Suprapubic skin (tissue), 4 donors: ENCODE data around the gene HNRNPR. TPM values are rescaled to one million over a fixed set of nuclear protein-coding genes. Genes with fewer than 3 reads are reported as not detected.

Experiments
- DNase-seq, 2 donors: peaks; one replicate each; pipeline ENCODE4 v3.0.0-alpha.2; 2019; ENCODE audit warnings: low spot score in 2 of 2
- H3K27ac ChIP-seq: fragments of 200-600 bp; sonication (generic); one replicate; pipeline ENCODE4 v1.5.1; 2019
- H3K27me3 ChIP-seq: fragments of 200-600 bp; sonication (generic); one replicate; pipeline ENCODE4 v1.5.1; 2019
- H3K36me3 ChIP-seq: fragments of 200-600 bp; sonication (generic); one replicate; pipeline ENCODE4 v1.5.1; 2019
- H3K4me1 ChIP-seq: fragments of 200-600 bp; sonication (generic); one replicate; pipeline ENCODE4 v1.5.1; 2019
- H3K4me3 ChIP-seq: fragments of 200-600 bp; sonication (generic); one replicate; pipeline ENCODE4 v1.5.1; 2019; ENCODE audit warnings: mild to moderate bottlenecking
- H3K9me3 ChIP-seq: fragments of 200-600 bp; sonication (generic); one replicate; pipeline ENCODE4 v1.5.1; 2019
- EP300 ChIP-seq: sonication (generic); formaldehyde crosslinking; IDR thresholded peaks from one replicate; pipeline ENCODE4 v1.6.1; 2017; ENCODE audit warnings: antibody characterized with exemption
- POLR2A ChIP-seq, 2 donors: fragments of 450-650 bp; IDR thresholded peaks; one replicate each; pipeline ENCODE4 v1.6.1; 2017; ENCODE audit warnings: antibody characterized with exemption in 2 of 2, mild to moderate bottlenecking in 2 of 2, moderate library complexity in 2 of 2
- POLR2AphosphoS5 ChIP-seq, 3 donors: sonication (generic); formaldehyde crosslinking; IDR thresholded peaks; one replicate each; pipeline ENCODE4 v1.6.1; 2017; ENCODE audit warnings: antibody characterized with exemption in 3 of 3
- WGBS: methylation state at CpG from one replicate; pipeline ENCODE4 v1.1.5; 2018; 5-methylcytosine and 5-hydroxymethylcytosine counted together
- total RNA-seq, 4 donors: library from RNA; depleted of rRNA; stranded (reverse); fragments of >200 nt; gene quantifications; one replicate each; pipeline ENCODE4 v1.1.0, GENCODE V29; 2016
- TF ChIP-seq, protein P1 (sequence below), 2 donors: fragments of 200-600 bp in 1 of 2; fragments of 450-650 bp in 1 of 2; sonication (generic) in 1 of 2; IDR thresholded peaks; one replicate each; pipeline ENCODE4 v1.5.1; 2016 to 2019; ENCODE audit warnings: antibody characterized with exemption in 2 of 2, mild to moderate bottlenecking in 1 of 2, moderate library complexity in 1 of 2

HNRNPR gene
- total RNA-seq, 4 donors from 2014 or later: 60.9 to 85.3 (median 66.0) TPM

GRCh38 chr1:23283667-23284602 lies 60.1 kb downstream of the HNRNPR start:
- H3K36me3 ChIP-seq: peaks cover 43% of the 10 kb centered on the region
- 76% methylated on average over 4 of the region's 4 CpGs for WGBS
- DNase-seq: no peak

GRCh38 chr1:23282957-23283356 lies 61.1 kb downstream of the HNRNPR start:
- H3K4me3 ChIP-seq: no peak overlapping the region
- WGBS: 33% methylated on average over 5 of the region's 5 CpGs
- H3K4me1 ChIP-seq: peaks cover 6% of the 10 kb centered on the region
- DNase-seq: no peak
- H3K9me3 ChIP-seq: no peaks in the 10 kb centered on the region
- peaks cover 35% of the 10 kb centered on the region for H3K36me3 ChIP-seq
- H3K27ac ChIP-seq: peak overlapping the region; percentile 43
- TF ChIP-seq POLR2A (IDR thresholded peaks at IDR 0.05) (no peak), POLR2AphosphoS5 (IDR thresholded peaks at IDR 0.05) (no peak), EP300 (no peak)
- TF ChIP-seq, protein P1, sequence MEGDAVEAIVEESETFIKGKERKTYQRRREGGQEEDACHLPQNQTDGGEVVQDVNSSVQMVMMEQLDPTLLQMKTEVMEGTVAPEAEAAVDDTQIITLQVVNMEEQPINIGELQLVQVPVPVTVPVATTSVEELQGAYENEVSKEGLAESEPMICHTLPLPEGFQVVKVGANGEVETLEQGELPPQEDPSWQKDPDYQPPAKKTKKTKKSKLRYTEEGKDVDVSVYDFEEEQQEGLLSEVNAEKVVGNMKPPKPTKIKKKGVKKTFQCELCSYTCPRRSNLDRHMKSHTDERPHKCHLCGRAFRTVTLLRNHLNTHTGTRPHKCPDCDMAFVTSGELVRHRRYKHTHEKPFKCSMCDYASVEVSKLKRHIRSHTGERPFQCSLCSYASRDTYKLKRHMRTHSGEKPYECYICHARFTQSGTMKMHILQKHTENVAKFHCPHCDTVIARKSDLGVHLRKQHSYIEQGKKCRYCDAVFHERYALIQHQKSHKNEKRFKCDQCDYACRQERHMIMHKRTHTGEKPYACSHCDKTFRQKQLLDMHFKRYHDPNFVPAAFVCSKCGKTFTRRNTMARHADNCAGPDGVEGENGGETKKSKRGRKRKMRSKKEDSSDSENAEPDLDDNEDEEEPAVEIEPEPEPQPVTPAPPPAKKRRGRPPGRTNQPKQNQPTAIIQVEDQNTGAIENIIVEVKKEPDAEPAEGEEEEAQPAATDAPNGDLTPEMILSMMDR (IDR thresholded peaks at IDR 0.05): no peak
- no peaks in the 10 kb centered on the region for H3K27me3 ChIP-seq

More at GRCh38 chr1:23283667-23284602, 60.1 kb downstream of the HNRNPR start:
- Histone ChIP-seq H3K27me3 (no peaks in the 10 kb centered on the region), H3K4me1 (peaks cover 6% of the 10 kb centered on the region), H3K4me3 (no peak overlapping the region), H3K9me3 (no peaks in the 10 kb centered on the region), H3K27ac (peak overlapping the region; percentile 17)
- TF ChIP-seq EP300: no peak
- no peak for TF ChIP-seq POLR2A (IDR thresholded peaks at IDR 0.05)
- no peak for TF ChIP-seq POLR2AphosphoS5 (IDR thresholded peaks at IDR 0.05)
- TF ChIP-seq, protein P1 (IDR thresholded peaks at IDR 0.05): no peak

GRCh38 chr1:23278717-23279116 lies 65.4 kb downstream of the HNRNPR start:
- 85% methylated on average over 2 of the region's 2 CpGs for WGBS
- no peaks in the 10 kb centered on the region for H3K27me3 ChIP-seq
- H3K4me1 ChIP-seq: peaks cover 6% of the 10 kb centered on the region
- no peak overlapping the region for H3K27ac ChIP-seq
- no peak for DNase-seq
- TF ChIP-seq EP300 (no peak), POLR2A (IDR thresholded peaks at IDR 0.05) (no peak)
- TF ChIP-seq, protein P1 (IDR thresholded peaks at IDR 0.05): no peak
- no peak overlapping the region for H3K4me3 ChIP-seq
- no peaks in the 10 kb centered on the region for H3K9me3 ChIP-seq
- H3K36me3 ChIP-seq: peaks cover 21% of the 10 kb centered on the region

- Histone ChIP-seq H3K27me3 (no peaks in the 10 kb centered on the region), H3K9me3 (no peaks in the 10 kb centered on the region), H3K4me1 (no peaks in the 10 kb centered on the region), H3K4me3 (no peak overlapping the region), H3K36me3 (peaks cover 9% of the 10 kb centered on the region), H3K27ac (no peak overlapping the region)
- no peak for DNase-seq
- 82% methylated on average over 2 of the region's 2 CpGs for WGBS
- TF ChIP-seq EP300: no peak
Measured at GRCh38 chr1:23276531-23276930, 67.6 kb downstream of the HNRNPR start.

GRCh38 chr1:23274134-23274505 lies 70.0 kb downstream of the HNRNPR start:
- 78% methylated on average over 4 of the region's 4 CpGs for WGBS
- Histone ChIP-seq H3K9me3 (no peaks in the 10 kb centered on the region), H3K4me1 (no peaks in the 10 kb centered on the region), H3K36me3 (no peaks in the 10 kb centered on the region), H3K27me3 (peaks cover 7% of the 10 kb centered on the region), H3K27ac (no peak overlapping the region), H3K4me3 (no peak overlapping the region)
- TF ChIP-seq EP300 (no peak), POLR2AphosphoS5 (IDR thresholded peaks at IDR 0.05) (no peak), POLR2A (IDR thresholded peaks at IDR 0.05) (no peak)
- TF ChIP-seq, protein P1 (IDR thresholded peaks at IDR 0.05): no peak
- DNase-seq: no peak
